GM10266 (cell line): Measurements from ENCODE around the gene ATP8A2.
"Not testable (repeated sequence)": the region's sequence is repeated elsewhere in the genome, so short reads cannot be mapped to it uniquely, and the experiment has no call there.

Experiments
- DNase-seq: peaks from one replicate; pipeline ENCODE4 v3.0.0; 2012; ENCODE audit errors: extremely low spot score
- TF ChIP-seq, protein P1 (sequence below): IDR thresholded peaks from 2 replicates; pipeline ENCODE4 v1.5.1; 2012; ENCODE audit warnings: mild to moderate bottlenecking, low read depth; ENCODE audit not compliant: control insufficient read depth, insufficient read depth; ENCODE audit errors: missing control alignments

ATP8A2 gene

GRCh38 chr13:25529425-25529824 lies 157.7 kb downstream of the ATP8A2 start:
- no peak for DNase-seq
- TF ChIP-seq, protein P1, sequence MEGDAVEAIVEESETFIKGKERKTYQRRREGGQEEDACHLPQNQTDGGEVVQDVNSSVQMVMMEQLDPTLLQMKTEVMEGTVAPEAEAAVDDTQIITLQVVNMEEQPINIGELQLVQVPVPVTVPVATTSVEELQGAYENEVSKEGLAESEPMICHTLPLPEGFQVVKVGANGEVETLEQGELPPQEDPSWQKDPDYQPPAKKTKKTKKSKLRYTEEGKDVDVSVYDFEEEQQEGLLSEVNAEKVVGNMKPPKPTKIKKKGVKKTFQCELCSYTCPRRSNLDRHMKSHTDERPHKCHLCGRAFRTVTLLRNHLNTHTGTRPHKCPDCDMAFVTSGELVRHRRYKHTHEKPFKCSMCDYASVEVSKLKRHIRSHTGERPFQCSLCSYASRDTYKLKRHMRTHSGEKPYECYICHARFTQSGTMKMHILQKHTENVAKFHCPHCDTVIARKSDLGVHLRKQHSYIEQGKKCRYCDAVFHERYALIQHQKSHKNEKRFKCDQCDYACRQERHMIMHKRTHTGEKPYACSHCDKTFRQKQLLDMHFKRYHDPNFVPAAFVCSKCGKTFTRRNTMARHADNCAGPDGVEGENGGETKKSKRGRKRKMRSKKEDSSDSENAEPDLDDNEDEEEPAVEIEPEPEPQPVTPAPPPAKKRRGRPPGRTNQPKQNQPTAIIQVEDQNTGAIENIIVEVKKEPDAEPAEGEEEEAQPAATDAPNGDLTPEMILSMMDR: no peak

DNA sequence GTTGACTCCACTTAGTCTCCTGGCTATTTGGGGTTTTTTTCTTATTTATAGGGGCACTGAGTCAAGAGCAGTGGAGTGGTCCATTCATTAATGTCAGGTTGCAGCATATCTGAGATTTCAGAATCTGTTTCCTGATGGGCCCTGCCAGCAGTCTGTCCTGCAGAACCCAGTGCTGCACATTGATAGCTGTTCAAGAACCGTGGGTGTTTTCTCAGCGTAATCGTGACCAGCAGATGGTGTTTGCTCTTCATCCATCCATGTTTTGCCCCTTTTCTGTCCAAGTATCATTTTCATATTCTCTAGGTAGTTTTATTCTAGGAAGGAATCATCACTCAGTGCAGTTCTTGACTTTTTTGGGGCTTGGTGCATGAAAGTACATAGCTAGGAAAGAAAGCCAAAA lies 166.5 kb downstream of the ATP8A2 start:
- no peak for DNase-seq
- TF ChIP-seq, protein P1: no peak

DNA sequence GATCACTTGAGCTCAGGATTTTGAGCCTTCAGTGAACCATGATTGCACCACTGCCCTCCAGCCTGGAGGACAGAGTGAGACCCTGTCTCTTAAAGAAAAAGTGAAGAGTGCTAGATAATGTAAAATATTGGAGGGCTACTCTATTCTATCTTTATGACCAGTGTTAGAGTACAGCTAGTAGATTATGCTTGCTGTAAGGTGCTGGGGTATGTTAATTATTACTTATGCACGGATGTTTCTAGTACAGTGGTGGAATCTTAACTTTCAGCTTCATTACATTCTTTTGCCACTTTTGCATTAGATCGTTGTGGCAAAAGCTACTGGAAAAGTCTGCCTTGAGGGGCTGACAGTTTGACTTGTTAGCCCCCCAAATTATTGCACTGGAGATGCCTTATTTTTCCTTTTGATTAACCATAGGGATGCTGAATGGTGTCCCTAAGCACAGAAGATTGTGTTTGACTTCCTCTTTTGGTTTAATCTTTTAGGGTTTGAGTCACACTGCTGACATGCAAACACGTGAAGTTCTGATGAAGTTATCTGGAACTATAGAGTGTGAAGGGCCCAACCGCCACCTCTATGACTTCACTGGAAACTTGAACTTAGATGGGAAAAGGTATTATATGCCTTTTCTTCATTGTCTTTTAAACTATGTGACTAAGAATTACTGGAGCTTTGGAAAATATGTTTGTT lies 169.8 kb downstream of the ATP8A2 start:
- DNase-seq: no peak
- TF ChIP-seq, protein P1: no peak

DNA sequence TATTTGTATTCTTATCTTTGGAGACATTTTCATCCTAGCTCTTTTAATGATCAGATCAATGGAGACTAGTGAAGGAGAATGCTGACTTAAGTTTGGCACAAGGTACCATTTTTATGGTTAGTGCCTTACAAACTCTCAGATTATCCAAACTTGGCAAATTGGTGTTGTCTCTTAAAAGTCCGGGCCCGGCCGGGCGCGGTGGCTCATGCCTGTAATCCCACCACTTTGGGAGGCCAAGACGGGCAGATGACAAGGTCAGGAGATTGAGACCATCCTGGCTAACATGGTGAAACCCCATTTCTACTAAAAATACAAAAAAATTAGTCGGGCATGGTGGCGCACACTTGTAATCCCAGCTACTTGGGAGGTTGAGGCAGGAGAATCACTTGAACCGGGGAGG lies 177.2 kb downstream of the ATP8A2 start:
- not testable (repeated sequence) for DNase-seq

GRCh38 chr13:25561812-25562211 lies 190.0 kb downstream of the ATP8A2 start:
- DNase-seq: no peak
- TF ChIP-seq, protein P1: no peak

DNA sequence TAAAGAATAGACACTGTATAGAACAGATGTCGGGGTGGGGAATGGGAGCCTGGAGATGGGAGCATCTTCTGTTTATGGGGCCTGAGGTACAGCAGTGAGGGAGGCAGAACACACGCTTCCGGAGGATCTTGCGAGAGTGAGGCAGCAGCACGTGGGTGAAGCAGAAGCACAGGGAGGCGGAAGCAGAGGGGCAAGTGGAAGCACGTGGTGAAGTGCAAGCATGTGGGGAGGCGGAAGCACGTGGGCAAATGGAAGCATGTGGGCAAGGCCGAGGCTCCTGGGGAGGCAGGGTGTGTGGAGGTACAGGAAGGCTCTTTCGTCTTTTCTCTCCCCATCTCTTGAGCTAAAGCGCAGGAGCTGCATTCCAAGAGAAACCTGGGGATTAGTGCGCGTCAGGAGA lies 198.4 kb downstream of the ATP8A2 start:
- TF ChIP-seq, protein P1: no peak
- DNase-seq: no peak

DNA sequence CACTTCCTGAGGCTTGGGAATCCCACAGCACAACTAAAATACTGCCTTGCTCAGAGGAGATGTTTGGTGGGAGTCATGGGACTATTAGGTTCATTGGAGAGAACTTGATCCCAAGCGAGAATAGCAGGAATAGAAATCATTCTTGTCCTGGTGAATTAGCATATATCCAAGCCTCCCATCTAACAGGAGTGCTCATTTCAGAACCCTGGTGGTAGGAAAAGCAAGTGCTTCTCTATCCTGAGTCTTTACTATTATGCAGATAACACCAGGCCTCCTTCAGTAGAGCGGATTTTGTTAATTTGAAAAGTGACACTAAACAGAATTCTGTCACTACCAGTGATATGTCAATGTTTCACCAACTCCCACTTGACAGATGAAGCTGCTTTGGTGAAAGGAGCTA lies 199.5 kb downstream of the ATP8A2 start:
- DNase-seq: no peak
- TF ChIP-seq, protein P1: no peak

DNA sequence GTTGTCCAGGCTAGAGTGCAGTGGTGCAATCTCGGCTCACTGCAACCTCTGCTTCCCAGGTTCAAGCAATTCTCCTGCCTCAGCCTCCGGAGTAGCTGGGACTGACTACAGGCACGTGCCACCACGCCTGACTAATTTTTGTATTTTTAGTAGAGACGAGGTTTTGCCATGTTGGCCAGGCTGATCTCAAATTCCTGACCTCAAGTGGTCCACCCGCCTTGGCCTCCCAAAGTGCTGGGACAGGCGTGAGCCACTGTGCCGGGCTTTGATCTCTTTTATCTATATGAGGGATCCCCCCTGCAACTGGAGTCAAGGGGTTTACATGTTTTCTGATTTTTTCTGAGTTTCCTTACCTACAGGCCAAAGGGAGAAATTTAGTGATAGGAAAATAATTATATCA lies 200.4 kb downstream of the ATP8A2 start:
- not testable (repeated sequence) for DNase-seq
